HG03097 (cell line): ENCODE results near the gene SYNGR1.

Experiments used
- ATAC-seq: cut with Tn5 transposase; IDR thresholded peaks from one replicate; pipeline ENCODE4 v1.9.1; 2021; ENCODE audit not compliant: unreplicated experiment, low FRiP score

SYNGR1 gene

DNA sequence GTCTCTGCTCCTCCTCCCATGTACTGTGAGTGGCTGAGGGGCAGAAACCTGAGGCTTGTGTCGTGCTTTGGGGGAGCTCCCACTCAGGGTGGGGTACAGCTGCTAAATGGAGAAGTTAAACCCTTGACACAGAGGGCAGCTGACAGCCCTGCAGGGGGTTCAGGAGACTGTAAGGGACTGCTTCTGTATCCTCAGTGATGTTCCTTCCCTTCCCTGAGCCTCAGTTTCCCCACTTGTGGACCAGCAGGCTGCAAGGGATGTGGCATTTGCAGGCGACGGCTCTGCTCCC lies 15.6 kb downstream of the SYNGR1 start:
- ATAC-seq, result no peak

DNA sequence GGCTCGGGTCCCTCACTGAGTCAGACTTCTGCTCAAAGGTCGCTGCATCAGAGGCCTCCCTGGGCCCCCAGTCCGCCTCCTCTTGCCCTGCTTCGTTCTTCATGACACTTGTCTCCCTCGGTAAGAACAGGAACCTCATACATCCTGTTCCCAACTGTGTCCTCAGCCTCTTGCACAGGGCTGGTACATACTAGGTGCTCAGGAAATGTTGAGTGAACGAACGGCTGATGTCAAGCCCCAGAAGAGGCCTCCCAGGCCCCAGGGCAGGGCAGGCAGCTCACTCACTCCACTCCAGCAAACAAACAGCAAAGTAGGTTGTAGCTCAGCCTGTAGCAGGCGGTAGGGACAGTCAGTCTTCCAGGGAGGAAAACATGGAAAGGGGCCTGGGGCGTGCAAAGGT lies 17.2 kb downstream of the SYNGR1 start:
- ATAC-seq, result no peak

DNA sequence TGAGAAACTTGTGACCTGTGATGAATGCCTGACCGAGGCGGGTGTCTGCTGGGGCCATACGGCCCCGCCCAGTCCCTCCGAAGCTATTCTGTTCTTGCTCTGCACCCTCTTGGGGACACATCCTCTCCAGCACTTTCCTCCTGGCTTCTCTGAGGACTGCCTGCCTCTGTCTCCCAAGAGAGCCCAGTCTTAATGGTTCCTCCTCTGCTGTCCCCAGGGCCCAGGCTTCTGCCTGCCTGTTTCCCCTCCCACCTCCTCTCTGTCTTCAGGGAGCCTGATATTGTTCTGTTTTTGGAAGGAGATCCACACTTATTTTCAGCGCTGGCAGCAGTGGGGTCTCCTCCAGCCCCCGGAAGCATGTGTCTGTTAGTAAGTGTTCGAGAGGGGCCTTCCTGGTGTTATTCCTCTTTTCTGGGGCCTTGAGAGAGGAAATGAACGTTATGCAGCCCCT lies 18.7 kb downstream of the SYNGR1 start:
- ATAC-seq, result no peak

DNA sequence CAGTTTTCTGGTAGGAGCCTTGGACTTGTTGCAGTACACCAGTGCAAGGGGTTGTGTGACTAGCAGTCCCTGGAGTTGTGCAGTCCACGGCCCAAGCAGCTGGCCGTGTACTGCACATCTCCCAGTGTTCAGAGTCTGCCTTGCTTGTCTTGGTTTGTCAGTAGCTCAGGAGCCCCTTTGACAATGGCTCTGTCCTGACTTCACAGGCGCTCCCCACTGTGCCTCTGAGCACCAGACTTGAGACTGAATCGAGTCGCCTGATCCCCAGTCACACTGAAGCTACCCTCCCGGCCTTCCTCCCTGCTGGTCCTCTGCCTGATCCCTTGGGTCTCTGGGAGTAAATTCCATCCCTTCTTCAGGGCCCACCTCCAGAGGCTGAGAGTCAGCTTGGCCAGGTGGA lies 19.4 kb downstream of the SYNGR1 start:
- ATAC-seq, result no peak

DNA sequence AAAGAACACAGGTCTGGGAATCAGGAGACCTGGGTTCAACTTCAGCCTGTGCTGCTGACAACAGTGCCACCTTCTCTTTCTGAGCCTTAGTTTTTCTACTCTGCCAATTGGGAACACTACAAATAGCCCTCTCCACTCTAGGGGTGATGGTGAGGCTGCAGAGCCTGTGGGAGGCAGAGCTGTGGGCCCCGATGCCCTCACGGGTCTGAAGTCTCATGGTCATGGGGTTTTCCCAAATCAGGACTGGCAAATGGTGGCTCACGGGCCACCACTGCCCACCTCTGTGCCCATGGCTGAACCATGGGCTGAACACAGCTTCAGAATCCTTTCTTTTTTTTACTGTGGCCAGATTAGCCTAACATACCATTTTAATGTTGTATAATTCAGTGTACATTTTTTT lies 19.8 kb downstream of the SYNGR1 start:
- ATAC-seq, result no peak

DNA sequence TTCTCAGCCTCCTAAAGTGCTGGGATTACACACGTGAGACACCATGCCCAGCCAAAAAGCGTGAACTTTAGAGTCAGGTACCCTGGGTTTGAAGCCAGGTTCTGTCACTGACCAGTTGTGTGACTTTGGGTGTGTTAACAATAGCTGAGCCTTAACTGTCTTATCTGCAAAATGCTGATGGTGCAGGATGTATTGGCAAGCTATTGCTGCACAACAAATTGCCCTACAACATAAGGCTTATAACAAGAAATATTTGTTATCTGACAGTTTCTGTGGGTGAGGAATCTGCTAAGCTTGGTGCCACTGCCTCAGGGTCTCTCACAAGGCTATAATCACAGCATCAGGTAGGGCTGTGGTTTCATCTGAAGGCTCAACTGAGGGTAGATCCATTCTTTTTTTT lies 21.9 kb downstream of the SYNGR1 start:
- ATAC-seq, result no peak

DNA sequence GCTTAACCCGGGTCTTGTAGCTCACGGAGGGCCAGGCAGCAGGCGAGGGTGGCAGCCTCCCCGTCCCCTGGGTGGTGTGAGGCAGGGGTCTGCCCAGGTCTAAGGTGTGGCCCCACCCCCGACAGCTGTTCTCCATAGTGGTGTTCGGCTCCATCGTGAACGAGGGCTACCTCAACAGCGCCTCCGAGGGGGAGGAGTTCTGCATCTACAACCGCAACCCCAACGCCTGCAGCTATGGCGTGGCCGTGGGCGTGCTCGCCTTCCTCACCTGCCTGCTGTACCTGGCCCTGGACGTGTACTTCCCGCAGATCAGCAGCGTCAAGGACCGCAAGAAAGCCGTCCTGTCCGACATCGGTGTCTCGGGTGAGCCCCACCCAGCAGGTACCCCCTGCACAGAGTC lies 24.4 kb downstream of the SYNGR1 start:
- no peak for ATAC-seq

DNA sequence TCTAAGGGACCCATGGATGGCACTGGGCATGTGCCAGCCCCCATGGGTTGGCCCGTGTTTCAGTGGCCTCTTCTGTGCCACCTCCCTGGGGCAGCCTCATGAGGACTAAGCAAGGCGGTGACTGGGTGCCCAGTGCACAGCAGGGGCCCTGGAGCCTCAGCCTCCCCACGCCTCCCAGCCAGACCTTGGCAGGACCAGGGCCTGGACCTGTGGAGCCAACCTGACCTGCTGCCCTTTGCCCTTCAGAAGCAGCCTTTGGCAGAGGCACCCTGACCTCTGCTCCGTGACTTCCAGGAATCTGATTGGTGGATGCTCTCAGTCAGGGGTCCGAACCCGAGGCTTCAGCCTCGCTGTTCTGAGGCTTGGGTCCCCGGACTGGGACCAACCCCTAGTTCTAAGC lies 25.0 kb downstream of the SYNGR1 start:
- ATAC-seq, result no peak

DNA sequence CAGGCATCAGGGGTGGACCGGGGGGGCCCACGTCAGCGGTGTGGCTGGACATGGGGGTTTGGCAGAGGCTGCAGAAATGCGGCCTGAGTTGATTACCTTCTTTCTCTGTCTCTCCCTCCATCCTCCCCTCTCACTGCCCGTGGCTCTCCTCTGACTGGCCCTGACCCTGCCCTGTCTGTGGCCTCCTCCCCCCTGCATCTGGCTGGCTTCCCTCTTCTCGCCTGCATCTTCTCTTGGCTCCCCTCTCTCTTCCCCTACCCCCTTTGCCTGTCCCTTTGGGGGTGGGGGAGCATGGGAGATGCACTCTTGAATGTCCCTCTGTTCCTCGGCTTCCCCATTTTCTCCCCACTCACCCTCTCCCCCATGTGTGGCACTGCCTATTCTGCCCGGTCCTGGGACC lies 25.9 kb downstream of the SYNGR1 start:
- ATAC-seq, result no peak

DNA sequence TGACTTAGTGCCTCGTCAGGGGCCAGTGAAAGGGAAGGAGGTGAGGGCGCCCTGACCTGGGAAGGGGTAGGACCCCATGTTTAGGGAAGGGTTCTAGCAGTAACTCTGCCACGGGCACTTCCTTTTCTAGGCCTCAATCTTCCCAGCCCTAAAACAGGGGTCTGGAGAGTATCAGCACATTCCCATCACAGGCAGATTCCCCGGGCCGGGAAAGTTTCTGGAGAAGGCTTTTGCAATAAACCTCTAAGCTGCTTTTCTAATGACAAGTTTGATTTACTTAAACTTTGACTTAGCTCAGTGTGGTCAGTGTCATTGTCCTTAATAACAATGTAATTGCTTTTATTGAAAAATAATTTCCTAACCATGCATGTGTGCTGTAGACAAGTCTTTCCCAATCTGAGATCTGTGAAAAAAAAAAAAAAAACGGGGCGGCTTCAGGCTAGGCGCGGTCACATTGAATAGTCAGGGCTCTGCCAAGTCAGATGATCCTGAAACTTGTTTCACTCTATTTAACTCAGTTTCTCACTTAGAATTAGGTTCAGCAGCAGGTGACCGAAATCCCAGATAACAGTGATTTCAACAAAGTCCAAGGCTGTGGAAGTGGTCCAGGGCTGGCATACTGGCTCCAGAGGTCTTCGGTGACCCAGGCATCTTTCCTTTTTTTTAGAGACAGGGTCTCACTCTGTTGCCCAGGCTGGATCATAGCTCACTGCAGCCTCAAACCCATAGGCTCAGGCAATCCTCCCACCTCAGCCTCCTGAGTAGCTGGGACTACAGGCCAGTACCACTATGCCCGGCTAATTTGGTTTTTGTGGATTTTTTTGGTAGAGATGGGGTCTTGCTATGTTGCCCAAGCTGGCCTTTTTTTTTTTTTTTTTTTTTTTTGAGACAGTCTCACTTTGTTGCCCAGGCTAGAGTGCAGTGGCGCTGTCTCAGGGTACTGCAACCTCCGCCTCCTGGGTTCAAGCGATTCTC lies 30.3 kb downstream of the SYNGR1 start:
- no peak for ATAC-seq

DNA sequence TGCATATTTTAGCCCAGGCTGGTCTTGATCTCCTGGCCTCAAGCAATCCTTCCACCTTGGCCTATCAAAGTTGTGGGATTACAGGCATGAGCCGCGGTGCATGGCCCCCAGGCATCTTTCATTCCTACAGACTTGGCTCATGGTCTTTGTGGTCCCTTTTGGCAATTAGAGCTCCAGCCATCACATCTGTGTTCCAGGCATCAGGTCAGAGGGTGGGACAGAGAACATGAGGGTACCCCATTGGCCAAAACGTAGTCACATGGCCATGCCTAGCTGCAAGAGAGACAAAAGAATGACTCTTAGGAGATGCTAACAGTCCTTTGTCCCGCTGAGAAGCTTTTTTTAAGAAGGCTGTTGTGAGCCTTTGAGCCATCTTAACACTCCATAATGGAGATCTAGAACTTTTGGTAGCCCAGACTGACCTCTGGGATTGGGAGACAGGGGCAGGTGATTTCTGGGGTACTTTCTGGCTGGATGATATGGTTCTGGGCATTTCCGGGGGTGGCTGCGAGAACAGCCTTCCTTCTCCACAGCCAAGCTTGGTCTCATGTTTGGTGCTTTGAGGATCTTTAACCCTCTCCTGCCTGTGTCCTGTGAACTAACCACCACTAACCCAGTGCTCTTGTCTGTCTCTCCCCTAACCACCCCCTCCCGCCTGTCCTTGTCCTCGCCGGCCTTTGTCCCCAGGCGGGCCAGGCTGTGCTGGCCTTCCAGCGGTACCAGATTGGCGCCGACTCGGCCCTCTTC lies 31.4 kb downstream of the SYNGR1 start:
- no peak for ATAC-seq

DNA sequence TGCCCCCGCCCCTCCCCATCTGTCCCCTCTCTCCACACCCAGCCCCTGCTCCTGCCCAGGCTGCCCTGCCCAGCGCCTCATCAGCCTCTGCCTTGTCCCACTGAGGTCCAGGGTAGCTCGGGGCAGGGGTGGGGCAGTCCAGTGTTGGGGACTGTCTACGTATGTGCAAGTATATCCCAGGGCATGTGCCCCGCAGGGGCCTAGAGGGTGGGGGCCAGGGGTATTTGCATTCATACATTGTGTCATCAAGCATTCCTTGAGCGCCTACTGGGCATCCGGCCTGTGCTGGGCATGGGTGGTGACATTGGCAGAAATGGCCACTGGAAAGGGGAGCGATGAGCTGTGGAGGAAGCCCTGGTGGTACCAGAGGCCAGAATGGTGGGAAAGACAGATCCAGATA lies 32.1 kb downstream of the SYNGR1 start:
- ATAC-seq, result no peak

DNA sequence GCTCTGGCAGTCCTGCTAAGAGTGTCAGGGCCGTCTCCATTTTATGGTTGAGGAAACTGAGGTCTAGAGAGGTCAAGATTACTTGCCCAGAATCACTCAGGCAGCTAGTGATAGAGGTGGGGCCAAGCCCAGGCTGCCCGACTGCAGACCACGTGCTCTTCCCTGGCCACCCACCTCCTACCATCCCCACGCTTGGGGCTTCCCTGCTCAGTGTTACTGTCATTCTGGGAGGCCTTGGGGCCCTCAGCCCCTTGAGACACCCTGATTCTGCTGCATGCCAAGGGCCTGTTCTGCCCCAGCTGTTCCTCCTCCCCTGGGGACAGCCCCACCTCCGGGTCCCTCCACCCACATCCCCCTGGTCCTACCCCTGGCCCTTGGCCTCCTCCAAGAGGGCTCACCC lies 32.6 kb downstream of the SYNGR1 start:
- ATAC-seq, result no peak

DNA sequence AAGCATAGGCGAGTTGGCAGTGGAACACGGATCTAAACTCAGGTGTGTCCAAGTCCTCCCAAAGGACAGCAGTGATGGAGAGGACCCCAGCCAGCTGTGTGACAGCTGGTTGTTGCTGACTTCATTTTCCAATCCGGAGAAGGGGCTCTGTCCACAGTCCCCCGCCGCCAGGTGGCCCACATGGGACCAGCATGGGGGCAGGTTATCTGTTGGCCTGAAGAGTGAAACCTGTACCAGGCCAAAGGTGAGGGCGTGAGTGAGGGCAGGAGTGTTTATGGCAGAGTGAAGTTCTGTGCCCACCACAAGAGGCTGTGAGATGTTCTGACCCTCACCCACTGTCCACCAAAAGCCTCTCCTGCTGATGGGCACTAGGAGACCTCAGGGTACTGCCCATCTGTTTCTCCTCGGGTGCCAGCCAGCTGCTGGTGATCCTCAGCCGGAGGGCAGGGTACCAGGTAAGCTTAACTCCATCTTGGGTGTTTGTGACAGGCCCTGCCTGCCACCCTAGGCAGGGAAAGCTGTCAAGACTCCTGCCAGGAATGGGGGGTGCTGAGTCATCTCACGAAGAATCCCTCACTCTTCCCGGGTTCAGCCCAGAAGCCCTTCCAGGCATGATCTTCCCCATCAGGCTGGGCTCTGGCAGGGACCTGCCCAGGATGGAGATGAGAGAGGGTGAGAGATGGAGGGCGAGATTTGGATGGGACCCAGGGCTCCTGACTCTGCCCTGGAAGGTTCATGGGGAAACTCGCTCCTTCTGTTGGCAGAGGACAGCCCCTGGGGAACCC lies 34.2 kb downstream of the SYNGR1 start:
- ATAC-seq, result no peak

DNA sequence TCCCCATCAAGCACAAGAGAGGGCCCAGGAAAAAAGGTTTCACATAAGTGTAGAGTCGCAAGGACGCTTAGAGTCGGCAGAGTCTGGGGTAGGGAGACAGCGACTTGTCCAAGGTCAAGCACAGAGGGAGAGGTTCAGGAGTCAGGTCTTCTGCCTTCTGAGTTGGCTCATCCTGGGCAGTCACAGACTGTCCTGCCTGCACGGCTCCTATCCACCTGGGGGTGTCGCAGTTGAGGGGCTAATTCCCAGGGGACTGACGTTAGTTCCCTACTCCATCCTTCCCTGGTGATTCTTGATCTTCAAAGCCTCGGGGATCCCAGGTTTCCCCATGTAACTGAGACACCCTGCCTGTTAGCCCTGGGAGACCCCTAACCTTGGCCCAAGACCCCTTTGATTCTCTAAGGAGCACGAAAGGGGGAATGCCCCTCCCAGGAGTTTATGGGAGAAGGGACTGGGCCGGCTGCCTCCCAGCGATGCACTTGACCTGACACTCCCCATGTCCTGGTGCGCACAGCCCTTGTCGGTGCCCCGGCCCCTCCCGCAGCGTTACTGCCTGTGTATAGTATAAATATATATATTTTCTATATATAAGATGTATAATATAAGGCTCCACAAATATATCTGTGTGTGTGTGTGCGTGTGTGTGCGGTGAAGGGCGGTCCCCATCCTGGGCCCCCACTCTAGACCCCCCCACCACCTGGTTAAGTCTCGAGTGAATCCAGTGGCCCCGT lies 35.1 kb downstream of the SYNGR1 start:
- ATAC-seq, result no peak

DNA sequence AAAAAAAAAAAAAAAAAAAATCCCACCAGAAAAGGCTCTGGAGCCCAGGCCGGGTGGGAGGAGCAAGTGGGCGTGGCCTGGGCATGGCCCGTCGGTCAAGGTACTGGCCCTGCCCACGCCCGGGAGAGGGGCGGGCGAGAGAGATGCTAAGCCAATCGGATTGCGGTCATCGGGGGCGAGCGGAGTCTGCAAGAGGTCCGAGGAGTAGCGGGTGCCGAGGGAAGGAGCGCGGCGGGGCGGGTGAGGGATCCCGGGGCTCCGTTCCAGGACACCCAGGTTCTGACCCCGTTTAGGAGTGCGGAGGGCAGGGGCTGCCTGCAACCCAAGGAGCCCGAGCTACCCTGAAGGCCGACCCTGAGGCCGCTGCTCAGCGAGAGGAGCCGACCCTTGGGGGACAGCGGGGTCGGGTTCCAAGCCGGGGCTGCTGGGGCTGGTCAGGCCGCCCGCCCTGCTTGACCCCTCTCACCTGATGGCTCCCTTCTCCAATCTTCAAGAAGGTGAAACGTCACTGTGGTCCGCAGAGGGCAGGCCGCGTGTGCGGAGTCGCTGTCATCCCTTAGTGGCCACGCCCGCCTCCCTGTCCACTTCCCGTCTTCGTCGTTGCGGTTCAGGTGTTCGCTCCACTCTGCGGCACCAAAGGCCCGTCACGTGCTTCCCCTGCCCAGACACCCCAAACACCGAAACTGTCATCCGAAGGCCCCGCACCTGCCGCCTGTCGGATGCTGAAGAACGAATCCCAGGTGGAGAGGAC lies 38.6 kb downstream of the SYNGR1 start:
- ATAC-seq, result peak; percentile 74

DNA sequence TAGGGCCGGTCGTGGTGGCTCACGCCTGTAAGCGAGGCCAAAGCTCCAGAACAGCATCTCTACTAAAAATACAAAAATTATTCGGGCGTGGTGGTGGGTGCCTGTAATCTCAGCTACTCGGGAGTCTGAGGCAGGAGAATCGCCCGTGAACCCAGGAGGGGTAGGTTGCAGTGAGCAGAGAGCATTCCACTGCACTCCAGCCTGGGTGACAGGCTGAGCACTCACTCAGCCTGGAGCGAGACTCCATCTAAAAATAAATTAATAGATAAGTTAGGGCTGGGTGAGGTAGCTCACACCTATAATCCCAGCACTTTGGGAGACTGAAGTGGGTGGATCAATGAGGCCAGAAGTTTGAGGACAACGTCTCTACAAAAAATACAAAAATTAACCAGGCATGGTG lies 39.6 kb downstream of the SYNGR1 start:
- no peak for ATAC-seq

DNA sequence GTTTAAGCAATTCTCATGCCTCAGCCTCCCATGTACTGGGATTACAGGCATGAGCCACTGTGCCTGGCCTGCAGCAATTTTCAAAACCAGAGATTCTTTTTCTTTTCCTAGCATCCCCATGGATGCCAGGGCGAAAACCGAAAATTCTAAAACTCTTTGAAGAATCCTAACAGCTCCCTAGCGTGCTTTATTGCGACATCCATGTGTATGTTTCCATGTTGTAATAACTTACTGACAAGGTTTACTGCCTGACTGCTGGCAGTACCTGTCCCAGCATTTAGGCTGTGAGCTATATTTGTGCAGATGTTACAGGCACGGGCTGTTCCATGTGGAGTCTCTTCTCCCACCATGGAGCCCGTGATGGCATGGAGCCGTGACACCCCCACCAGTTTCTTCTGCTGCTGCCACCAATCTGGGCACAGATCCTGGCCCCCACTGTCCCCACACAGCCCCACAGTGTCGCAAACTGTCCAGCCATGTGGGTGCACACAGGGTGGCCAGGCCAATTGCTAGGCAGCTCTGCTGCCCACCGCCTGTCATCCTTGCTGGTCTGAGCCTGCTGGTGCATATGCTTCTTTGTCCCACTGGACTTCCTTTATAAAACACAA lies 42.7 kb downstream of the SYNGR1 start:
- no peak for ATAC-seq
